ENCODE results near the gene NPDC1. TPM values are rescaled to one million over a fixed set of nuclear protein-coding genes. Genes with fewer than 3 reads are reported as not detected.
A peak's percentile ranks its signal among the peaks of the same experiment; 100 is the strongest.

NPDC1 gene
- total RNA-seq, 2 experiments from 2014 or later, result 30.4 to 55.6 TPM

- CTCF ChIA-PET, result interaction anchor here (1.8 kb wide), 1 partner anchor 16 kb away, joined by 6 read pairs; no protein-coding TSS in a partner anchor
- ATAC-seq (no peak), DNase-seq (no peak)
- H3K27me3 Mint-ChIP-seq, result peaks cover 6% of the 10 kb centered on the region
- H3K27ac Mint-ChIP-seq, result no peak overlapping the region
- peaks cover 4% of the 10 kb centered on the region for H3K4me1 Mint-ChIP-seq
- H3K9me3 Mint-ChIP-seq (ENCODE audit: low read depth), result no peaks in the 10 kb centered on the region
- peaks cover 3% of the 10 kb centered on the region for H3K36me3 Mint-ChIP-seq
- H3K4me3 Mint-ChIP-seq, result no peak overlapping the region
Observed at GRCh38 chr9:137062384-137062783, 16.4 kb upstream of the NPDC1 start.

GRCh38 chr9:137058521-137059234 lies 12.7 kb upstream of the NPDC1 start:
- Mint-ChIP-seq H3K27ac (no peak overlapping the region), H3K9me3 (ENCODE audit: low read depth) (no peaks in the 10 kb centered on the region)

GRCh38 chr9:137057545-137057944 lies 11.6 kb upstream of the NPDC1 start:
- peaks cover 2% of the 10 kb centered on the region for H3K4me1 Mint-ChIP-seq
- H3K4me3 Mint-ChIP-seq, result no peak overlapping the region
- H3K9me3 Mint-ChIP-seq (ENCODE audit: low read depth), result no peaks in the 10 kb centered on the region
- DNase-seq (no peak), ATAC-seq (no peak)
- no peak overlapping the region for H3K27ac Mint-ChIP-seq
- H3K27me3 Mint-ChIP-seq, result peaks cover 15% of the 10 kb centered on the region
- CTCF ChIA-PET, result interaction anchor here (1.3 to 6.2 kb wide), 5 partner anchors 9 to 28 kb away, joined by 4 to 47 read pairs (median 9); partner anchors contain the start of genes NPDC1 and SAPCD2
- H3K36me3 Mint-ChIP-seq, result no peaks in the 10 kb centered on the region

More at GRCh38 chr9:137058521-137059234, 12.7 kb upstream of the NPDC1 start:
- peaks cover 9% of the 10 kb centered on the region for H3K27me3 Mint-ChIP-seq
- H3K36me3 Mint-ChIP-seq, result no peaks in the 10 kb centered on the region
- ATAC-seq, result no peak
- CTCF ChIA-PET, result interaction anchor here (1.1 to 6.2 kb wide), 6 partner anchors 7 to 111 kb away, joined by 3 to 47 read pairs (median 8); partner anchors contain the start of genes NPDC1 and SAPCD2
- peaks cover 2% of the 10 kb centered on the region for H3K4me1 Mint-ChIP-seq
- no peak overlapping the region for H3K4me3 Mint-ChIP-seq
- DNase-seq, result no peak

- DNase-seq (no peak), ATAC-seq (no peak)
- CTCF ChIA-PET, result interaction anchor here (1.3 to 6.2 kb wide), 6 partner anchors 9 to 28 kb away, joined by 4 to 47 read pairs (median 10); partner anchors contain the start of genes NPDC1 and SAPCD2
- peaks cover 2% of the 10 kb centered on the region for H3K4me1 Mint-ChIP-seq
- no peak overlapping the region for H3K27ac Mint-ChIP-seq
- H3K4me3 Mint-ChIP-seq, result no peak overlapping the region
- no peaks in the 10 kb centered on the region for H3K9me3 Mint-ChIP-seq (ENCODE audit: low read depth)
- peaks cover 22% of the 10 kb centered on the region for H3K27me3 Mint-ChIP-seq
- H3K36me3 Mint-ChIP-seq, result no peaks in the 10 kb centered on the region
Observed at GRCh38 chr9:137056739-137057415, 10.9 kb upstream of the NPDC1 start.

DNA sequence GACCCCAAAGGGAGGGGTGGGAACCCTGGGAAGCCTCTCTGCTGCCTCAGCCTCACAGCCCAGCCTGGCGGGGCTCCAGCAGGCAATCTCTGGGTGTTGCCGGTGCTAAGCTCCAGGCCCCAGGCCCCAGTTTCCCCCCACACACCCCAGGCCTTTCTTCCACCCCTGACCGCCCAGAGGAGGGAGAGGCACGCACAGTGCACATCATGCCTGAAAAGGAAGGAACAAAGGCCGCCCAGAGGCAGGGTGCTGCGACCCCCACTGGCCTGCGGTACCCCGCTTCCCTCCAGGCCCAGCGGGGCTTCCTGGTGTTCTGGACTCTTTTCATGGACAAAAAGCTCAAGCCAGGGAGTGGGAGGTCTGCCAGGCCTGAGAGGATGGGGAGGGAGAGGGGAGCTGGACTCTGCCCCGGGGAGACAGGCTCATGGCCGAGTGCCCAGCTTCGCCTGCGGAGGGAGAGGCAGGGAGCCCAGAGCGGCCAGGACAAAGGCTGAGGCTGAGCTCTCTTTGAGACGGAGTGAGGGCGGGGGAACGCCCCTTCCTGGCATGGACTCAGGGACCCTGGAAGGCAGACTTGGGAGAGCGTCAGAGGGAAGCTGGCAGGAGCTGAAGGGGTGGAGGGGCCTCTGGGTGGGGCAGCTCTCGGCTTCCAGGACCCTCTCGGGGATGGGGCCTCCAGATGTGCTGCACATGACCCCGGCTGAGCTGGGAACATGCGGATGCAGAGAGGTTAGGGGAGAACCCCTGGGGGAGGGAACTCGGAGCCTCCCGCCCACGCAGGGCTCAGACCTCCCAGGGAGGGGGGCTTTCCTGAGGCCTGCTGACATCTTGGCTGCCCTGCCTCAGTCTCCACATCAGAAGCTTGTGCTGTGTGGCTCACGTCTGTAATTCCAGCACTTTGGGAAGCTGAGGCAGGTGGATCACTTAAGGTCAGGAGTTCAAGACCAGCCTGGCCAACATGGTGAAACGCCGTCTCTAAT lies 9.7 kb upstream of the NPDC1 start:
- Mint-ChIP-seq H3K4me3 (no peak overlapping the region), H3K36me3 (no peaks in the 10 kb centered on the region), H3K9me3 (ENCODE audit: low read depth) (no peaks in the 10 kb centered on the region), H3K4me1 (peaks cover 2% of the 10 kb centered on the region), H3K27me3 (peaks cover 23% of the 10 kb centered on the region), H3K27ac (no peak overlapping the region)
- DNase-seq (no peak), ATAC-seq (no peak)
- CTCF ChIA-PET, result interaction anchor here (1.5 to 6.2 kb wide), 4 partner anchors 9 to 27 kb away, joined by 8 to 47 read pairs (median 10); partner anchors contain the start of genes NPDC1 and SAPCD2

- H3K4me1 Mint-ChIP-seq, result peaks cover 2% of the 10 kb centered on the region
- H3K27ac Mint-ChIP-seq, result no peak overlapping the region
- H3K9me3 Mint-ChIP-seq (ENCODE audit: low read depth), result no peaks in the 10 kb centered on the region
- CTCF ChIA-PET, result interaction anchor here (1.5 to 6.2 kb wide), 4 partner anchors 8 to 26 kb away, joined by 8 to 47 read pairs (median 10); partner anchors contain the start of genes NPDC1 and SAPCD2
- peaks cover 28% of the 10 kb centered on the region for H3K27me3 Mint-ChIP-seq
- no peak overlapping the region for H3K4me3 Mint-ChIP-seq
- DNase-seq (no peak), ATAC-seq (no peak)
- no peaks in the 10 kb centered on the region for H3K36me3 Mint-ChIP-seq
Observed at GRCh38 chr9:137054932-137055384, 9.0 kb upstream of the NPDC1 start.

GRCh38 chr9:137053944-137054931 lies 8.3 kb upstream of the NPDC1 start, which contains the start of gene ENTPD2:
TSS of gene ENTPD2 (minus strand) at chr9:137054061. CDS start at chr9:137053997, 64 bp downstream.
- Mint-ChIP-seq H3K36me3 (no peaks in the 10 kb centered on the region), H3K4me1 (peaks cover 2% of the 10 kb centered on the region), H3K9me3 (ENCODE audit: low read depth) (no peaks in the 10 kb centered on the region), H3K27ac (no peak within 1 kb of the TSS), H3K4me3 (no peak within 1 kb of the TSS), H3K27me3 (peaks cover 35% of the 10 kb centered on the region)
- peak; percentile 62 for ATAC-seq
- no peak for DNase-seq
- CTCF ChIA-PET, result interaction anchor here (2.3 to 2.5 kb wide), 2 partner anchors 13 to 19 kb away, joined by 10 to 13 read pairs; no protein-coding TSS in a partner anchor

DNA sequence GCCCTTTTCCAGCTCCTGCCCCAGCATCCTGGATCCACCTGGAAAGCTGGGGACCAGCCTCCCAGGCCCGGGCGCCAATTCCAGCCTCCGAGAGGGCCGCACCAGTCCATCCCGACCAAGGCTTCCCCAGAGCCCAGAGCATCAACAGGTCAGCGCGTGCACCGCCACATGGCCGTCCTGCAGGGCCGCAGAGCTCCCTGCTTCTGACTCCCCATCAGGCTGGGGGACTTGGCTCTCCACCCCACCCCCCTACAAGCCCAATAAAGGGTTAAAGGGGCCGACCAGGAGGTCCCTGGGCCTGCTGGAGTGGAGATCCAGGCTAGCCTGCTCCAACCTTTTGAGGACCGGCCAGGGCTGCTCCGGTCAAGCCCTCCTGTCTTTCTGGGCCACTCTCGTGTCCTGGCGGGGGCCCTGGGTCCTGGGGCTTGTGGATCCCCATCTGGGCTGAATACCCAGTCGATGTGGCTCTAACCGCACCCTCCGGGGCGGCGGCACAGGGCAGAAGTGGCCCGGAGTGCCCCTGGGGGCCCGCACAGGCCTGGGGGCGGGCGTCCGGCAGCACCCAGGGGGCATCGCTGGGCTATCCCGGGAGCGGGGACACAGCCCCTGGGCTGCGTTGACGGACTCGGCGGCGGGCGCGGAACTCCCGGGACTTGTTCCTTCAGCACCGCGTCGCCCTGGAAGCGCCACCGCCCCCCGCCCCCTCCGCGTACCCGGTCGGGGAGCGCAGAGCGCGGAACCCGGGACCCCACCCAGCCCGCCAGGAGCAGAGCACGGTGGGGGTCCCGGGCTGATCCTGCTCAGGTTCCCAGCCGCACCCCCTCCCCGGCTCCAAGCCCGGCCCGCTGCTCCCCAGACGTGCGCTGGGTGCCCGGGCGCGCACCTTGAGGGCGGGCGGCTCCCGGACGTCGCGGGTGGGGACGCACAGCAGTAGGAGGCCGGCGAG lies 7.3 kb upstream of the NPDC1 start:
- no peaks in the 10 kb centered on the region for H3K36me3 Mint-ChIP-seq
- ATAC-seq (peak; percentile 3), DNase-seq (no peak)
- no peak overlapping the region for H3K4me3 Mint-ChIP-seq
- H3K27me3 Mint-ChIP-seq, result peaks cover 32% of the 10 kb centered on the region
- CTCF ChIA-PET, result interaction anchor here (0.9 to 2.3 kb wide), 8 partner anchors 10 to 326 kb away, joined by 3 to 13 read pairs (median 5); partner anchors contain the start of genes AJM1 and SAPCD2
- H3K27ac Mint-ChIP-seq, result no peak overlapping the region
- H3K9me3 Mint-ChIP-seq (ENCODE audit: low read depth), result no peaks in the 10 kb centered on the region
- no peaks in the 10 kb centered on the region for H3K4me1 Mint-ChIP-seq

GRCh38 chr9:137052293-137052692 lies 6.3 kb upstream of the NPDC1 start:
- CTCF ChIA-PET, result interaction anchor here (0.9 to 2.3 kb wide), 8 partner anchors 11 to 325 kb away, joined by 3 to 13 read pairs (median 5); partner anchors contain the start of genes AJM1 and SAPCD2
- no peak for DNase-seq
- peaks cover 36% of the 10 kb centered on the region for H3K27me3 Mint-ChIP-seq
- no peak overlapping the region for H3K27ac Mint-ChIP-seq
- no peaks in the 10 kb centered on the region for H3K36me3 Mint-ChIP-seq
- H3K9me3 Mint-ChIP-seq (ENCODE audit: low read depth), result no peaks in the 10 kb centered on the region
- H3K4me1 Mint-ChIP-seq, result no peaks in the 10 kb centered on the region
- H3K4me3 Mint-ChIP-seq, result no peak overlapping the region
- ATAC-seq, result no peak

GRCh38 chr9:137051145-137051724 lies 5.3 kb upstream of the NPDC1 start:
- Mint-ChIP-seq H3K4me1 (peaks cover 3% of the 10 kb centered on the region), H3K27me3 (peaks cover 46% of the 10 kb centered on the region), H3K9me3 (ENCODE audit: low read depth) (no peaks in the 10 kb centered on the region), H3K36me3 (no peaks in the 10 kb centered on the region), H3K4me3 (no peak overlapping the region), H3K27ac (no peak overlapping the region)
- DNase-seq (no peak), ATAC-seq (no peak)
- CTCF ChIA-PET, result interaction anchor here (2.1 to 5.5 kb wide), 2 partner anchors 12 to 17 kb away, joined by 5 to 183 read pairs; partner anchors contain the start of gene SAPCD2

Data from activated CD8-positive, alpha-beta memory T cell treated with anti-CD3 and anti-CD28 coated beads, Interleukin-2, amount 10 ng/mL, durations not matched to agents 7 days and 5 days (primary cell).